VCaP (cell line): ENCODE data around the gene FCGR3A.
"Not testable (repeated sequence)": the region's sequence is repeated elsewhere in the genome, so short reads cannot be mapped to it uniquely, and the experiment has no call there.

Experiments used
- H3K27ac ChIP-seq: fragments of 450-650 bp; 2 replicates; pipeline ENCODE4 v1.5.1; 2017
- CTCF ChIP-seq: fragments of 450-650 bp; conservative IDR thresholded peaks from 2 replicates; pipeline ENCODE4 v1.5.1; 2017; ENCODE audit warnings: mild to moderate bottlenecking, moderate library complexity

Gene FCGR3A

GRCh38 chr1:161549652-161550051, at the start of gene FCGR3A:
FCGR3A (minus strand) TSS chr1:161549818; CDS start chr1:161549736, 82 bp downstream.
- H3K27ac ChIP-seq, result no peak within 1 kb of the TSS
- no peak for TF ChIP-seq CTCF

- H3K27ac ChIP-seq, result not testable (repeated sequence)
These were observed 47.5 kb upstream of the FCGR3A start for GRCh38 chr1:161597077-161597476.

GRCh38 chr1:161595583-161595982, 46.0 kb upstream of the FCGR3A start:
- not testable (repeated sequence) for H3K27ac ChIP-seq

GRCh38 chr1:161595173-161595572, 45.6 kb upstream of the FCGR3A start:
- not testable (repeated sequence) for H3K27ac ChIP-seq

GRCh38 chr1:161594269-161594984, 44.8 kb upstream of the FCGR3A start:
- H3K27ac ChIP-seq, result not testable (repeated sequence)

GRCh38 chr1:161593092-161593755, 43.6 kb upstream of the FCGR3A start:
- not testable (repeated sequence) for H3K27ac ChIP-seq

GRCh38 chr1:161592586-161592985, 43.0 kb upstream of the FCGR3A start:
- not testable (repeated sequence) for H3K27ac ChIP-seq

- H3K27ac ChIP-seq, result not testable (repeated sequence)
These were observed 40.3 kb upstream of the FCGR3A start for GRCh38 chr1:161589920-161590319.

GRCh38 chr1:161589365-161589764, 39.7 kb upstream of the FCGR3A start:
- not testable (repeated sequence) for H3K27ac ChIP-seq

GRCh38 chr1:161588596-161588995, 39.0 kb upstream of the FCGR3A start:
- H3K27ac ChIP-seq, result not testable (repeated sequence)

GRCh38 chr1:161582882-161583281, 33.3 kb upstream of the FCGR3A start:
- not testable (repeated sequence) for H3K27ac ChIP-seq

- H3K27ac ChIP-seq, result not testable (repeated sequence)
These were observed 31.4 kb upstream of the FCGR3A start for GRCh38 chr1:161580879-161581537.

- H3K27ac ChIP-seq, result not testable (repeated sequence)
These were observed 30.4 kb upstream of the FCGR3A start for GRCh38 chr1:161579856-161580507.

- H3K27ac ChIP-seq, result not testable (repeated sequence)
These were observed 27.1 kb upstream of the FCGR3A start for GRCh38 chr1:161576676-161577075.

GRCh38 chr1:161571703-161572102, 22.1 kb upstream of the FCGR3A start:
- not testable (repeated sequence) for H3K27ac ChIP-seq

GRCh38 chr1:161566602-161566960, 17.0 kb upstream of the FCGR3A start:
- not testable (repeated sequence) for H3K27ac ChIP-seq

GRCh38 chr1:161563522-161563921, 13.9 kb upstream of the FCGR3A start:
- H3K27ac ChIP-seq, result not testable (repeated sequence)

- H3K27ac ChIP-seq, result not testable (repeated sequence)
These were observed 12.8 kb upstream of the FCGR3A start for GRCh38 chr1:161562441-161562840.

- not testable (repeated sequence) for H3K27ac ChIP-seq
These were observed 11.5 kb upstream of the FCGR3A start for GRCh38 chr1:161560960-161561715.
